ENCODE data around the gene TTC9. TPM values are rescaled to one million over a fixed set of nuclear protein-coding genes. Genes with fewer than 3 reads are reported as not detected.

TTC9 gene
- total and polyA plus RNA-seq, 8 donors = 0.59 to 4.0 (median 0.97) TPM

DNA sequence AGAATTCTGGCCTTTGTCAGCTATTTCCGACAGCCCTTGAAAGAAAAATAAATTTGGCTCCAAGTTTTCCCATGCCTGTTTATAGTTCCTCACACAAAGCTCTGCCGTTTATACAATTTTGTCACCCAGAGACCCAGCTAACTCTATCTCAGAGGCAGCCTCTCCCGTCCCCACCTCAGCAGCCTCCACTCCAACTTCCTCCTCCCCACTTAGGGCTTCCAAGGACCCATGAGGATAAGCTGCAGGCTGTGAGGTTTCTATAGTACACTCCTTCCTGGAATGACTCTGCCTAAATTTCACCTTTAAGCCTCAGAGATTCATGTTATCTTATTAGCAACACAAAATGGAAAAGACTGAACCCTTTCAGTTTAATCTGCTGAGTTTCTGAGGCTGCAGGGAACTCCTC lies 71.8 kb downstream of the TTC9 start:
- WGBS, 2 donors = 37% methylated on average over 3 of the region's 3 CpGs
- Histone ChIP-seq H3K9me3 (no peaks in the 10 kb centered on the region), H3K4me1 (peaks cover 0 to 14% (median 12%) of the 10 kb centered on the region in 3 donors), H3K27ac (peak overlapping the region in 1 of 4 donors; percentile 30), H3K4me3 (no peak overlapping the region), H3K27me3 (no peaks in the 10 kb centered on the region), H3K36me3 (no peaks in the 10 kb centered on the region)
- FAIRE-seq (no peak), DNase-seq (no peak), ATAC-seq (no peak)
- TF ChIP-seq CTCF (IDR thresholded peaks at IDR 0.05) = no peak
- intact Hi-C loops (cut with DNase I) = loop anchor here in 2 of 3 donors (10.0 kb wide), 2 partner anchors 79 to 89 kb away; no protein-coding TSS in a partner anchor

DNA sequence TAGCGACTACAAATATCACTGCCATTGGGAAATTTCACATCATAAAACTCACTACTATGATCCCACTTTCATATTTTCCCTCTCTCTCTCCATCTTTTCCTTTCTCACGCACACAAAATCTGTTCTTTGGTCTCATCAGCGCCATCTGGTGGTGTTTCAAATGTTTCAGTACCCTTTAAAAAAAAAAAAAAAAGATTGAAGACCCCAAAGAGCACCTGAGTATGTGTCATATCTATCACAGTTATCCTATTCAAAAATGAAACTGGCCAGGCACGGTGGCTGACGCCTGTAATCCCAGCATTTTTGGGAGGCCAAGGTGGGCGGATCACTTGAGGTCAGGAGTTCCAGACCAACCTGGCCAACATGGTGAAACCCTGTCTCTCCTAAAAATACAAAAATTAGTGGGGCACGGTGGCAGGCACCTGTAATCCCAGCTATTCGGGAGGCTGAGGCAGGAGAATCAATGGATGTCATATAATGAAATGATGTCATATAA lies 72.4 kb downstream of the TTC9 start:
- Histone ChIP-seq H3K9me3 (no peaks in the 10 kb centered on the region), H3K27ac (no peak overlapping the region), H3K4me3 (no peak overlapping the region), H3K4me1 (peaks cover 0 to 14% (median 12%) of the 10 kb centered on the region in 3 donors), H3K36me3 (no peaks in the 10 kb centered on the region), H3K27me3 (no peaks in the 10 kb centered on the region)
- intact Hi-C loops (cut with DNase I) = loop anchor here in 2 of 3 donors (10.0 kb wide), 2 partner anchors 79 to 89 kb away; no protein-coding TSS in a partner anchor
- FAIRE-seq = peak; percentile 53
- WGBS, 2 donors = 11 to 16% methylated on average over 8 of the region's 8 CpGs
- peak in 2 of 6 donors; percentile 25 to 28 for DNase-seq
- peak in 3 of 4 donors; percentile 54 to 55 (median 54) for TF ChIP-seq CTCF (IDR thresholded peaks at IDR 0.05)
- ATAC-seq = peak in 3 of 4 donors; percentile 49 to 72 (median 57)

DNA sequence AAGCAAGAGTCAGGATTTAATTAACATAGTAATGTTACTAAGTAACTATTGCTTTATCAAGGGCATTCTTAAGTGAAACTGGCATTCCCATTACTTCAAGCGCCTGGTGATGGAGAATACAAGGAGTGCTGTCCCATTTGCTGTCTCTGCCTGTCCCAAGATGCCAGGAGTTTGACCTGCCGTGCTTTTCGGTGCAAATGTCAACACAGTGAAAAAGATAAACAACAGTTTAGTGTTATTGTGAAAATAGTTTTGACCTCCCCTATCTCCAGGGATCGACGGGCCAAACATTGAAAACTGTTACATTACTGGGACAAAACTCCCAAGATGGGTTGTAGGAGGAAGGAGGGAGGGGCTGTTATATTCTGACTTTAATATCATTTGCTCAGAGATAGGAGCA lies 74.8 kb downstream of the TTC9 start:
- Histone ChIP-seq H3K27me3 (no peaks in the 10 kb centered on the region), H3K4me1 (peaks cover 0 to 14% (median 12%) of the 10 kb centered on the region in 3 donors), H3K9me3 (no peaks in the 10 kb centered on the region), H3K4me3 (no peak overlapping the region), H3K27ac (no peak overlapping the region), H3K36me3 (no peaks in the 10 kb centered on the region)
- intact Hi-C loops (cut with DNase I) = loop anchor here in 2 of 3 donors (10.0 kb wide), 2 partner anchors 82 to 92 kb away; no protein-coding TSS in a partner anchor
- no peak for TF ChIP-seq CTCF (IDR thresholded peaks at IDR 0.05)
- DNase-seq = no peak
- WGBS, 2 donors = 14 to 15% methylated on average over 5 of the region's 5 CpGs
- peak in 2 of 4 donors; percentile 29 to 36 for ATAC-seq
- FAIRE-seq = no peak

DNA sequence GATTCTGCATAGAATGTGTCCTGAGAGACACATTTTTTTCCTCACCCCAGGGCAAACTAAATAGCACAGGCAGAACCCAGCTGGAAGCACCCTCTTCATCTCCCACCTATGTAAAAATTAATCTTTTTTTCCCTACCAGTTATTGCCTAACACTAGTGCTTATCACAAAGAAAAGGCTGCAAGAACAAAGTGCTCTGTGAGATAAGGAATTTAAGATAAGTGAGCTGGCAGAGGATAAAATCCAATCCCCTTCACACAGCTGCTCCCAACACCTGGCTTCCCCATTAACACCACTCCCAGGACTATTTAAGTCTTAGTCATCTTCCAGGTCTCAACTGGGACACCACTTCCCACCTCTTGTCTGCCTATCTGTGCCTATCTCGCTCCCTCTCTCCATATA lies 75.2 kb downstream of the TTC9 start:
- no peak overlapping the region for H3K4me3 ChIP-seq
- H3K27me3 ChIP-seq = no peaks in the 10 kb centered on the region
- peaks cover 0 to 14% (median 12%) of the 10 kb centered on the region in 3 donors for H3K4me1 ChIP-seq
- no peaks in the 10 kb centered on the region for H3K36me3 ChIP-seq
- no peak for FAIRE-seq
- H3K9me3 ChIP-seq = no peaks in the 10 kb centered on the region
- TF ChIP-seq CTCF (IDR thresholded peaks at IDR 0.05) = no peak
- DNase-seq = no peak
- ATAC-seq = peak; percentile 28 to 84 (median 64)
- H3K27ac ChIP-seq = no peak overlapping the region
- intact Hi-C loops (cut with DNase I) = loop anchor here in 2 of 3 donors (10.0 kb wide), 2 partner anchors 82 to 92 kb away; no protein-coding TSS in a partner anchor
- WGBS, 2 donors = 30 to 39% methylated on average over 1 of the region's 1 CpG
